HG03135 (cell line): ENCODE results near the gene ISOC1.
A peak's percentile ranks its signal among the peaks of the same experiment; 100 is the strongest.

Experiments
- ATAC-seq: cut with Tn5 transposase; IDR thresholded peaks from one replicate; pipeline ENCODE4 v1.9.1; 2021; ENCODE audit warnings: mild to moderate bottlenecking, moderate library complexity; ENCODE audit not compliant: unreplicated experiment

ISOC1 gene

GRCh38 chr5:129094087-129094923 lies at the start of gene ISOC1:
ISOC1 (plus strand) TSS chr5:129094749; CDS start chr5:129094767, 18 bp downstream.
- ATAC-seq: peak; percentile 95

GRCh38 chr5:129046151-129046550 lies 48.4 kb upstream of the ISOC1 start:
- no peak for ATAC-seq

GRCh38 chr5:129048509-129048908 lies 46.0 kb upstream of the ISOC1 start:
- no peak for ATAC-seq

GRCh38 chr5:129049126-129049799 lies 45.3 kb upstream of the ISOC1 start:
- ATAC-seq: no peak

- ATAC-seq: no peak
Measured at GRCh38 chr5:129051283-129051682, 43.3 kb upstream of the ISOC1 start.

GRCh38 chr5:129053438-129053837 lies 41.1 kb upstream of the ISOC1 start:
- no peak for ATAC-seq

- no peak for ATAC-seq
Measured at GRCh38 chr5:129057329-129057728, 37.2 kb upstream of the ISOC1 start.

- no peak for ATAC-seq
Measured at GRCh38 chr5:129061849-129062248, 32.7 kb upstream of the ISOC1 start.

GRCh38 chr5:129063483-129064113 lies 31.0 kb upstream of the ISOC1 start:
- ATAC-seq: no peak

- ATAC-seq: no peak
Measured at GRCh38 chr5:129065721-129066120, 28.8 kb upstream of the ISOC1 start.

- no peak for ATAC-seq
Measured at GRCh38 chr5:129067745-129068144, 26.8 kb upstream of the ISOC1 start.

GRCh38 chr5:129069292-129069691 lies 25.3 kb upstream of the ISOC1 start:
- no peak for ATAC-seq

GRCh38 chr5:129073111-129073510 lies 21.4 kb upstream of the ISOC1 start:
- ATAC-seq: no peak

GRCh38 chr5:129074903-129075302 lies 19.6 kb upstream of the ISOC1 start:
- ATAC-seq: no peak

GRCh38 chr5:129077433-129078075 lies 17.0 kb upstream of the ISOC1 start:
- ATAC-seq: no peak

- no peak for ATAC-seq
Measured at GRCh38 chr5:129078247-129078646, 16.3 kb upstream of the ISOC1 start.

- ATAC-seq: no peak
Measured at GRCh38 chr5:129078660-129079059, 15.9 kb upstream of the ISOC1 start.

- no peak for ATAC-seq
Measured at GRCh38 chr5:129079496-129079895, 15.1 kb upstream of the ISOC1 start.

- ATAC-seq: no peak
Measured at GRCh38 chr5:129080766-129081165, 13.8 kb upstream of the ISOC1 start.

- no peak for ATAC-seq
Measured at GRCh38 chr5:129082225-129083136, 12.1 kb upstream of the ISOC1 start.
